Astrocyte (in vitro differentiated cells and primary cell): ENCODE data around the gene DSCAM. TPM values are rescaled to one million over a fixed set of nuclear protein-coding genes. Genes with fewer than 3 reads are reported as not detected.

Experiments
- DNase-seq: peaks from one replicate; pipeline ENCODE4 v3.0.0-alpha.2; 2010; ENCODE audit warnings: low read depth
- FAIRE-seq: peaks from 2 replicates; lab custom pipeline; 2011; peaks lifted over from hg19 to GRCh38; lab: Jason Lieb, UNC
- H2AFZ ChIP-seq: 2 replicates; pipeline ENCODE4 v1.6.0; 2012; ENCODE audit warnings: low read depth, low read length, inconsistent platforms
- H3K27ac ChIP-seq: 2 replicates; pipeline ENCODE4 v1.5.1; 2011; ENCODE audit warnings: low read depth, low read length, inconsistent platforms
- H3K27me3 ChIP-seq: 2 replicates; pipeline ENCODE4 v1.6.0; 2011; ENCODE audit warnings: low read length, inconsistent platforms; ENCODE audit not compliant: insufficient read depth
- H3K36me3 ChIP-seq: 2 replicates; pipeline ENCODE4 v1.5.1; 2011; ENCODE audit warnings: low read length, inconsistent platforms; ENCODE audit not compliant: insufficient read depth
- H3K4me1 ChIP-seq: 2 replicates; pipeline ENCODE4 v1.5.1; 2011; ENCODE audit warnings: low read length, inconsistent platforms; ENCODE audit not compliant: insufficient read depth
- H3K4me2 ChIP-seq: 2 replicates; pipeline ENCODE4 v1.6.0; 2012; ENCODE audit warnings: low read length, inconsistent platforms
- H3K4me3 ChIP-seq: 2 replicates; pipeline ENCODE4 v1.5.1; 2011; ENCODE audit warnings: low read depth, mild to moderate bottlenecking, low read length, inconsistent platforms; ENCODE audit not compliant: insufficient read depth
- H3K79me2 ChIP-seq: 2 replicates; pipeline ENCODE4 v1.6.0; 2012; ENCODE audit warnings: mild to moderate bottlenecking, low read length, inconsistent platforms; ENCODE audit not compliant: insufficient read depth
- H3K9ac ChIP-seq: 2 replicates; pipeline ENCODE4 v1.6.0; 2012; ENCODE audit warnings: mild to moderate bottlenecking, low read length, inconsistent platforms
- H3K9me3 ChIP-seq: 2 replicates; pipeline ENCODE4 v1.5.1; 2012; ENCODE audit warnings: low read depth, mild to moderate bottlenecking, low read length, inconsistent platforms; ENCODE audit not compliant: insufficient read depth
- H4K20me1 ChIP-seq: 2 replicates; pipeline ENCODE4 v1.6.0; 2012; ENCODE audit warnings: low read length, inconsistent platforms; ENCODE audit not compliant: insufficient read depth
- H3K27ac Mint-ChIP-seq: one replicate; pipeline ENCODE4 v1.8.0; 2021; ENCODE audit warnings: mild to moderate bottlenecking, mixed read lengths; ENCODE audit not compliant: unreplicated experiment
- H3K27me3 Mint-ChIP-seq: one replicate; pipeline ENCODE4 v1.8.0; 2021; ENCODE audit warnings: low read depth, mixed read lengths; ENCODE audit not compliant: unreplicated experiment
- H3K36me3 Mint-ChIP-seq: one replicate; pipeline ENCODE4 v1.8.0; 2021; ENCODE audit warnings: low read depth, mixed read lengths; ENCODE audit not compliant: unreplicated experiment
- H3K4me1 Mint-ChIP-seq: one replicate; pipeline ENCODE4 v1.8.0; 2021; ENCODE audit warnings: low read depth, mixed read lengths; ENCODE audit not compliant: unreplicated experiment
- H3K4me3 Mint-ChIP-seq: one replicate; pipeline ENCODE4 v1.8.0; 2021; ENCODE audit warnings: mild to moderate bottlenecking, moderate library complexity, mixed read lengths; ENCODE audit not compliant: unreplicated experiment
- H3K9me3 Mint-ChIP-seq: one replicate; pipeline ENCODE4 v1.8.0; 2021; ENCODE audit warnings: mild to moderate bottlenecking, mixed read lengths; ENCODE audit not compliant: unreplicated experiment
- CTCF ChIP-seq: IDR thresholded peaks from 2 replicates; pipeline ENCODE4 v1.5.1; 2011; ENCODE audit warnings: low read depth, mild to moderate bottlenecking, inconsistent platforms, low read length, moderate library complexity; ENCODE audit not compliant: insufficient read depth
- EZH2 ChIP-seq: IDR thresholded peaks from 2 replicates; pipeline ENCODE4 v1.6.1; 2012; ENCODE audit warnings: mild to moderate bottlenecking, low read length, inconsistent platforms; ENCODE audit not compliant: insufficient read depth
- total RNA-seq: library from RNA; stranded (reverse); gene quantifications from 2 replicates; pipeline ENCODE4 v1.2.1, GENCODE V29; 2021

Gene DSCAM
- total RNA-seq, 1 donor from 2014 or later, result 0.18 TPM

- Histone ChIP-seq H3K27ac (no peak overlapping the region), H3K9me3 (no peaks in the 10 kb centered on the region), H3K79me2 (no peaks in the 10 kb centered on the region), H3K36me3 (no peaks in the 10 kb centered on the region), H3K9ac (no peak overlapping the region), H3K27me3 (no peaks in the 10 kb centered on the region), H3K4me1 (no peaks in the 10 kb centered on the region), H2AFZ (no peak overlapping the region), H3K4me3 (no peak overlapping the region), H3K4me2 (no peak overlapping the region), H4K20me1 (no peaks in the 10 kb centered on the region)
- no peak overlapping the region for H3K4me3 Mint-ChIP-seq
- no peak for TF ChIP-seq CTCF
- TF ChIP-seq EZH2, result no peak
- no peak overlapping the region for H3K27ac Mint-ChIP-seq
- FAIRE-seq, result no peak
- peaks cover 7% of the 10 kb centered on the region for H3K9me3 Mint-ChIP-seq
- peaks cover 2% of the 10 kb centered on the region for H3K27me3 Mint-ChIP-seq
- no peak for DNase-seq
- H3K4me1 Mint-ChIP-seq, result no peaks in the 10 kb centered on the region
- no peaks in the 10 kb centered on the region for H3K36me3 Mint-ChIP-seq
Observed at GRCh38 chr21:40377135-40377534, 469.8 kb downstream of the DSCAM start.

DNA sequence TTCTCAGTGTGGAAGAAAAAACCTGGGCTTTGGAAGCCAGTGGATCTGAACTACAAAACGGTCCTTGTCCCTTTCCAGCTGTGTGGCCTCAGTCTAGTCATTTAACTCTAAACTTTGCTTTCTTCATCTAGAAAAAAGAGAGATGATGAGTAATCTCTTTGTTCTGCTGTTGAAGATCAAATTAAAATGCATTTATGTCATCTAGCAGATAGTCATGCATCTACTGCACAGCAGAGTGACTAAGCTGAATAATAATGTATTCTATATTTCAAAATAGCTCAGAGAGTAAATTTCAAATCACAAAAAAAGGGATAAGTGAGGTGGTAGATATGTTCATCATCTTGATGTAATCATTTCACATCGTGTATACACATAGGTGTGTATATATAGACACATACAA, 473.2 kb downstream of the DSCAM start:
- FAIRE-seq (no peak), DNase-seq (peak; percentile 0)
- no peak overlapping the region for H3K27ac Mint-ChIP-seq
- no peaks in the 10 kb centered on the region for H3K36me3 Mint-ChIP-seq
- H3K9ac ChIP-seq, result no peak overlapping the region
- no peaks in the 10 kb centered on the region for H3K27me3 ChIP-seq
- H4K20me1 ChIP-seq, result no peaks in the 10 kb centered on the region
- no peaks in the 10 kb centered on the region for H3K9me3 ChIP-seq
- H3K4me3 ChIP-seq, result no peak overlapping the region
- H3K36me3 ChIP-seq, result no peaks in the 10 kb centered on the region
- no peak overlapping the region for H3K27ac ChIP-seq
- no peaks in the 10 kb centered on the region for H3K4me1 ChIP-seq
- peaks cover 4% of the 10 kb centered on the region for H3K9me3 Mint-ChIP-seq
- no peak overlapping the region for H2AFZ ChIP-seq
- TF ChIP-seq EZH2, result no peak
- TF ChIP-seq CTCF, result no peak
- H3K4me1 Mint-ChIP-seq, result no peaks in the 10 kb centered on the region
- H3K4me3 Mint-ChIP-seq, result no peak overlapping the region
- H3K79me2 ChIP-seq, result no peaks in the 10 kb centered on the region
- H3K27me3 Mint-ChIP-seq, result peaks cover 2% of the 10 kb centered on the region
- no peak overlapping the region for H3K4me2 ChIP-seq

GRCh38 chr21:40372506-40372905, 474.5 kb downstream of the DSCAM start:
- no peak overlapping the region for H2AFZ ChIP-seq
- no peaks in the 10 kb centered on the region for H3K79me2 ChIP-seq
- H3K27ac Mint-ChIP-seq, result no peak overlapping the region
- H3K9me3 ChIP-seq, result no peaks in the 10 kb centered on the region
- DNase-seq (no peak), FAIRE-seq (no peak)
- H3K36me3 Mint-ChIP-seq, result no peaks in the 10 kb centered on the region
- no peak overlapping the region for H3K4me3 Mint-ChIP-seq
- TF ChIP-seq EZH2 (no peak), CTCF (no peak)
- no peaks in the 10 kb centered on the region for H3K36me3 ChIP-seq
- no peaks in the 10 kb centered on the region for H3K4me1 ChIP-seq
- H3K4me1 Mint-ChIP-seq, result no peaks in the 10 kb centered on the region
- no peak overlapping the region for H3K4me3 ChIP-seq
- no peaks in the 10 kb centered on the region for H4K20me1 ChIP-seq
- H3K9ac ChIP-seq, result no peak overlapping the region
- H3K27ac ChIP-seq, result no peak overlapping the region
- no peaks in the 10 kb centered on the region for H3K27me3 ChIP-seq
- peaks cover 2% of the 10 kb centered on the region for H3K27me3 Mint-ChIP-seq
- no peak overlapping the region for H3K4me2 ChIP-seq
- peaks cover 4% of the 10 kb centered on the region for H3K9me3 Mint-ChIP-seq
